GM23338 (cell line): ENCODE data around the gene MKKS.

Source experiments
- CREB1 ChIP-seq: fragments of 250-450 bp; sonication (Bioruptor Pico); IDR thresholded peaks from 2 replicates; pipeline ENCODE4 v1.5.0; 2020; ENCODE audit warnings: low read depth, mild to moderate bottlenecking, moderate library complexity
- EZH2 ChIP-seq: fragments of 200-600 bp; sonication (generic); IDR thresholded peaks from one replicate; pipeline ENCODE4 v1.8.0; 2017; ENCODE audit warnings: antibody characterized with exemption, mild to moderate bottlenecking, low read depth; ENCODE audit not compliant: unreplicated experiment
- EZH2phosphoT487 ChIP-seq: fragments of 200-600 bp; sonication (generic); IDR thresholded peaks from one replicate; pipeline ENCODE4 v1.8.1; 2018; ENCODE audit warnings: antibody characterized with exemption; ENCODE audit not compliant: unreplicated experiment
- JUNB ChIP-seq: IDR thresholded peaks from one replicate; pipeline ENCODE4 v1.6.1; 2016; ENCODE audit warnings: antibody characterized with exemption; ENCODE audit not compliant: unreplicated experiment
- NANOG ChIP-seq: IDR thresholded peaks from 2 replicates; pipeline ENCODE4 v1.6.1; 2016; ENCODE audit warnings: antibody characterized with exemption, borderline replicate concordance
- POLR2AphosphoS5 ChIP-seq: IDR thresholded peaks from 2 replicates; pipeline ENCODE4 v1.6.1; 2016; ENCODE audit warnings: antibody characterized with exemption, low read depth
- STAT1 ChIP-seq: IDR thresholded peaks from one replicate; pipeline ENCODE4 v1.6.1; 2016; ENCODE audit warnings: antibody characterized with exemption; ENCODE audit not compliant: unreplicated experiment
- ZNF114 ChIP-seq: fragments of 250-450 bp; sonication (Bioruptor Pico); IDR thresholded peaks from 2 replicates; pipeline ENCODE4 v1.5.0; 2020; ENCODE audit warnings: mild to moderate bottlenecking, moderate library complexity
- ZNF331 ChIP-seq: fragments of 250-450 bp; sonication (Bioruptor Pico); IDR thresholded peaks from 2 replicates; pipeline ENCODE4 v1.5.0; 2020; ENCODE audit warnings: low read depth, mild to moderate bottlenecking, moderate library complexity
- TF ChIP-seq, protein P1 (sequence below), 2 experiments: fragments of 200-600 bp in 1 of 2; sonication (generic) in 1 of 2; conservative IDR thresholded peaks; 2 replicates each; pipeline versions ENCODE4 v1.5.1 to v1.6.1; 2016 to 2017; ENCODE audit warnings: antibody characterized with exemption in 2 of 2, low read depth in 2 of 2, mild to moderate bottlenecking in 2 of 2, moderate library complexity in 1 of 2
- TF ChIP-seq, protein P2 (sequence below): IDR thresholded peaks from one replicate; pipeline ENCODE4 v1.6.1; 2018; ENCODE audit warnings: antibody characterized with exemption; ENCODE audit not compliant: unreplicated experiment
- TF ChIP-seq, protein P3 (sequence below): IDR thresholded peaks from 2 replicates; pipeline ENCODE4 v1.6.1; 2016; ENCODE audit warnings: antibody characterized with exemption

DNA sequence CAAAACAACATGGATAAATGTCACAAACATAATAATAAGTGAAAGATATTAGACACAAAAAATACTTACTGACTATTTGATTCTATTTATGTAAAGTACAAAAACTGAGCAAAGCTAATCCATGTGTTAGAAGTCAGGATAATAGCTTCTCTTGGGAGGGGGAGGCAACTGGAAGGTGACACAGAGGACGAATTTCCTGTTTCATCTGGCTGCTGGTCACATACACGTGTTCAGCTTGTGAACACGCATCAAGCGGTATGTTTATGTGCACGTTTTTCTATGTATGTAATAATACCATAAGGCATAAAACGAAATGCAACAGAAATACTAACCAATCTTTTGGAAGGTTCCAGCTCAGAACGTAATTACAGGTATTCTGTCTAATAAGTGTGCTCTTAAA, 54.3 kb downstream of the MKKS start:
- TF ChIP-seq, protein P1, sequence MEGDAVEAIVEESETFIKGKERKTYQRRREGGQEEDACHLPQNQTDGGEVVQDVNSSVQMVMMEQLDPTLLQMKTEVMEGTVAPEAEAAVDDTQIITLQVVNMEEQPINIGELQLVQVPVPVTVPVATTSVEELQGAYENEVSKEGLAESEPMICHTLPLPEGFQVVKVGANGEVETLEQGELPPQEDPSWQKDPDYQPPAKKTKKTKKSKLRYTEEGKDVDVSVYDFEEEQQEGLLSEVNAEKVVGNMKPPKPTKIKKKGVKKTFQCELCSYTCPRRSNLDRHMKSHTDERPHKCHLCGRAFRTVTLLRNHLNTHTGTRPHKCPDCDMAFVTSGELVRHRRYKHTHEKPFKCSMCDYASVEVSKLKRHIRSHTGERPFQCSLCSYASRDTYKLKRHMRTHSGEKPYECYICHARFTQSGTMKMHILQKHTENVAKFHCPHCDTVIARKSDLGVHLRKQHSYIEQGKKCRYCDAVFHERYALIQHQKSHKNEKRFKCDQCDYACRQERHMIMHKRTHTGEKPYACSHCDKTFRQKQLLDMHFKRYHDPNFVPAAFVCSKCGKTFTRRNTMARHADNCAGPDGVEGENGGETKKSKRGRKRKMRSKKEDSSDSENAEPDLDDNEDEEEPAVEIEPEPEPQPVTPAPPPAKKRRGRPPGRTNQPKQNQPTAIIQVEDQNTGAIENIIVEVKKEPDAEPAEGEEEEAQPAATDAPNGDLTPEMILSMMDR (conservative IDR thresholded peaks at IDR 0.05; ENCODE audit: low read depth in 2 of 2), result no peak
- TF ChIP-seq EZH2 (no peak), POLR2AphosphoS5 (no peak), CREB1 (CRISPR knock-in tag) (no peak), EZH2phosphoT487 (no peak), JUNB (no peak), ZNF331 (CRISPR knock-in tag) (no peak), ZNF114 (CRISPR knock-in tag) (no peak), STAT1 (no peak), NANOG (no peak)
- TF ChIP-seq, protein P2, sequence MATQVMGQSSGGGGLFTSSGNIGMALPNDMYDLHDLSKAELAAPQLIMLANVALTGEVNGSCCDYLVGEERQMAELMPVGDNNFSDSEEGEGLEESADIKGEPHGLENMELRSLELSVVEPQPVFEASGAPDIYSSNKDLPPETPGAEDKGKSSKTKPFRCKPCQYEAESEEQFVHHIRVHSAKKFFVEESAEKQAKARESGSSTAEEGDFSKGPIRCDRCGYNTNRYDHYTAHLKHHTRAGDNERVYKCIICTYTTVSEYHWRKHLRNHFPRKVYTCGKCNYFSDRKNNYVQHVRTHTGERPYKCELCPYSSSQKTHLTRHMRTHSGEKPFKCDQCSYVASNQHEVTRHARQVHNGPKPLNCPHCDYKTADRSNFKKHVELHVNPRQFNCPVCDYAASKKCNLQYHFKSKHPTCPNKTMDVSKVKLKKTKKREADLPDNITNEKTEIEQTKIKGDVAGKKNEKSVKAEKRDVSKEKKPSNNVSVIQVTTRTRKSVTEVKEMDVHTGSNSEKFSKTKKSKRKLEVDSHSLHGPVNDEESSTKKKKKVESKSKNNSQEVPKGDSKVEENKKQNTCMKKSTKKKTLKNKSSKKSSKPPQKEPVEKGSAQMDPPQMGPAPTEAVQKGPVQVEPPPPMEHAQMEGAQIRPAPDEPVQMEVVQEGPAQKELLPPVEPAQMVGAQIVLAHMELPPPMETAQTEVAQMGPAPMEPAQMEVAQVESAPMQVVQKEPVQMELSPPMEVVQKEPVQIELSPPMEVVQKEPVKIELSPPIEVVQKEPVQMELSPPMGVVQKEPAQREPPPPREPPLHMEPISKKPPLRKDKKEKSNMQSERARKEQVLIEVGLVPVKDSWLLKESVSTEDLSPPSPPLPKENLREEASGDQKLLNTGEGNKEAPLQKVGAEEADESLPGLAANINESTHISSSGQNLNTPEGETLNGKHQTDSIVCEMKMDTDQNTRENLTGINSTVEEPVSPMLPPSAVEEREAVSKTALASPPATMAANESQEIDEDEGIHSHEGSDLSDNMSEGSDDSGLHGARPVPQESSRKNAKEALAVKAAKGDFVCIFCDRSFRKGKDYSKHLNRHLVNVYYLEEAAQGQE, result no peak
- TF ChIP-seq, protein P3, sequence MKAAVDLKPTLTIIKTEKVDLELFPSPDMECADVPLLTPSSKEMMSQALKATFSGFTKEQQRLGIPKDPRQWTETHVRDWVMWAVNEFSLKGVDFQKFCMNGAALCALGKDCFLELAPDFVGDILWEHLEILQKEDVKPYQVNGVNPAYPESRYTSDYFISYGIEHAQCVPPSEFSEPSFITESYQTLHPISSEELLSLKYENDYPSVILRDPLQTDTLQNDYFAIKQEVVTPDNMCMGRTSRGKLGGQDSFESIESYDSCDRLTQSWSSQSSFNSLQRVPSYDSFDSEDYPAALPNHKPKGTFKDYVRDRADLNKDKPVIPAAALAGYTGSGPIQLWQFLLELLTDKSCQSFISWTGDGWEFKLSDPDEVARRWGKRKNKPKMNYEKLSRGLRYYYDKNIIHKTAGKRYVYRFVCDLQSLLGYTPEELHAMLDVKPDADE, result no peak
